ENCODE measurements around the gene KRTAP21-1.

DNA sequence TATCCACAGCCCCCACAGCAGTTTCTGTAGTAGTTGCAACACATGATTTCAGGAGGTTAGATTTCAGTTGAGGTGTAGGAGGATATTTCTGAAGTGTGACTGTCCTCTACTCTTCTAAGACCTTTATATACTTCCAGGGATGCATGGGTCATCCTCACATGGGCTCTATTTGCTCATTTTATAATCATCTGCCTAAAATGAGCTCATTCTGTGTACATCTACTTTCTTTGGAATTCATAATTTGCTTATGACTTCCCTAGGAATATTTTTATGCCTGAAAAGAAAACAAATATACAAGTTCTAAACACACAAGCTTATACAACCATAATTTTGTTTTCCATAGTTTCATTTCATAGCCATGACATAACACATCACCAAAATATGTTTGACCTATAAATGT lies 8.1 kb downstream of the KRTAP21-1 start, which contains the start of gene KRTAP21-2:
- TF ChIP-seq, protein P1, sequence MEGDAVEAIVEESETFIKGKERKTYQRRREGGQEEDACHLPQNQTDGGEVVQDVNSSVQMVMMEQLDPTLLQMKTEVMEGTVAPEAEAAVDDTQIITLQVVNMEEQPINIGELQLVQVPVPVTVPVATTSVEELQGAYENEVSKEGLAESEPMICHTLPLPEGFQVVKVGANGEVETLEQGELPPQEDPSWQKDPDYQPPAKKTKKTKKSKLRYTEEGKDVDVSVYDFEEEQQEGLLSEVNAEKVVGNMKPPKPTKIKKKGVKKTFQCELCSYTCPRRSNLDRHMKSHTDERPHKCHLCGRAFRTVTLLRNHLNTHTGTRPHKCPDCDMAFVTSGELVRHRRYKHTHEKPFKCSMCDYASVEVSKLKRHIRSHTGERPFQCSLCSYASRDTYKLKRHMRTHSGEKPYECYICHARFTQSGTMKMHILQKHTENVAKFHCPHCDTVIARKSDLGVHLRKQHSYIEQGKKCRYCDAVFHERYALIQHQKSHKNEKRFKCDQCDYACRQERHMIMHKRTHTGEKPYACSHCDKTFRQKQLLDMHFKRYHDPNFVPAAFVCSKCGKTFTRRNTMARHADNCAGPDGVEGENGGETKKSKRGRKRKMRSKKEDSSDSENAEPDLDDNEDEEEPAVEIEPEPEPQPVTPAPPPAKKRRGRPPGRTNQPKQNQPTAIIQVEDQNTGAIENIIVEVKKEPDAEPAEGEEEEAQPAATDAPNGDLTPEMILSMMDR (conservative IDR thresholded peaks at IDR 0.05; ENCODE audit: low read depth, low read length), result no peak
- TF ChIP-seq EZH2 (IDR thresholded peaks at IDR 0.05; ENCODE audit: low read length, unreplicated experiment) (no peak), EZH2phosphoT487 (IDR thresholded peaks at IDR 0.05; ENCODE audit: borderline replicate concordance, low read length) (no peak)

Data from PC-3 (cell line).